Stimulated activated CD8-positive, alpha-beta memory T cell treated with anti-CD3 and anti-CD28 coated beads, Interleukin-12 subunit alpha, Interleukin-12 subunit beta, amount 100 ng/mL, for 4 hours (primary cell): ENCODE results near the gene NAP1L4.
A peak's percentile ranks its signal among the peaks of the same experiment; 100 is the strongest.

ENCODE experiments used
- DNase-seq: peaks from one replicate; pipeline ENCODE4 v3.0.0-alpha.2; 2020; ENCODE audit warnings: low read depth

NAP1L4 gene

DNA sequence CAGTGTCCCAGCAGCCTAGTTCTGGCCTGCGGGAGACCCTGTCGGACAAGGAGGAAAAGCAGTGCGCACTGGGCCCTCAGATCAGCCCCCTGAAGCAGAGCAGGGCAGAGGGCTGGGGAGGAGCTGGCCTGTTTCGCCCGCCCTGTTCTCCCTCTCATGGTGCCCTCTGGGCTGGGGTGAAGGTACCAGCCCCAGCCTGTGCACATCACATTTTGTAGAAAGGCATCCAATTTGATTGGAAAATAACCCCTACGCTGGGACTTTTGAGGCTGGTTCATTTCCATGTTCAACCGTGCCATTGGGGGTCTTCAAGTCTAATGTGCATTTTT lies 832 bp upstream of the NAP1L4 start:
- DNase-seq: no peak

DNA sequence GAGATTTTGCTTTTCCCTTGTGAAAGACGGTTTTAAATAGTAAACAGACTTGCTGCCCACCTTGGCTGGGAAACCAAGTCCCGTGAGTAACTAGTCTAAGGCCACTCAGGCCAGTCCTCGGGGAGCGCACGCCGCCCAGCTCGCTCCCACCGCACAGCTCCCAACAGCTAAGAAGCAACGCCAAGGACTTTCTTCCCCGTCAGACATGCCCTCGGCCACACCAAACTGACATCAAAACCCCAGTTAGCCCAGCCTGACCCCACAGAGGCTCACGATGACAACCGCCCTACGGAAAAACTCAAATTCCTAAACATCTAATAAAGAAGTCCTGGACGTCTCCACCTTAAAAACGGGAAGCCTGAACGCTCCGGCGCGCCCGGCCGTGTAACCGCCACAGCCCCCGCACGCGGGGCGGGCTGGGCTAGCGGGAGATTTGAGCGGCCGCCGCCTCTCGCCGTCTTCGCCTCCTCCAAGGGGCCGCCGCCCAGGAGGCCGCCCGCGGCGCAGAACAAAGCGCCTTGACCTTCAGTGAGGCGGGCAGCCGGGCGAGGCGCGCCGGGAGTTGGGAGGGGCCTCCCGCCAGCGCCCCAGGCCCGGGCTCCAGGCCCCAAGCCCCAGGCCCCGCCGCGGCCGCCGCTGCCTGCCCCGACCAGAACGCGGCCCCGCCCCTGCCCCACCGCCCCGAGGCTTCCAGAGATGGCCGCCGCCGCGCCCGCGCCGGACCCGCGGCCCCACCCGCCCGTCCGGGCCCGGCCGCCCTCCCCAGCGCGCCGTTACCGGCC lies 486 bp downstream of the NAP1L4 start:
- DNase-seq: peak; percentile 39

DNA sequence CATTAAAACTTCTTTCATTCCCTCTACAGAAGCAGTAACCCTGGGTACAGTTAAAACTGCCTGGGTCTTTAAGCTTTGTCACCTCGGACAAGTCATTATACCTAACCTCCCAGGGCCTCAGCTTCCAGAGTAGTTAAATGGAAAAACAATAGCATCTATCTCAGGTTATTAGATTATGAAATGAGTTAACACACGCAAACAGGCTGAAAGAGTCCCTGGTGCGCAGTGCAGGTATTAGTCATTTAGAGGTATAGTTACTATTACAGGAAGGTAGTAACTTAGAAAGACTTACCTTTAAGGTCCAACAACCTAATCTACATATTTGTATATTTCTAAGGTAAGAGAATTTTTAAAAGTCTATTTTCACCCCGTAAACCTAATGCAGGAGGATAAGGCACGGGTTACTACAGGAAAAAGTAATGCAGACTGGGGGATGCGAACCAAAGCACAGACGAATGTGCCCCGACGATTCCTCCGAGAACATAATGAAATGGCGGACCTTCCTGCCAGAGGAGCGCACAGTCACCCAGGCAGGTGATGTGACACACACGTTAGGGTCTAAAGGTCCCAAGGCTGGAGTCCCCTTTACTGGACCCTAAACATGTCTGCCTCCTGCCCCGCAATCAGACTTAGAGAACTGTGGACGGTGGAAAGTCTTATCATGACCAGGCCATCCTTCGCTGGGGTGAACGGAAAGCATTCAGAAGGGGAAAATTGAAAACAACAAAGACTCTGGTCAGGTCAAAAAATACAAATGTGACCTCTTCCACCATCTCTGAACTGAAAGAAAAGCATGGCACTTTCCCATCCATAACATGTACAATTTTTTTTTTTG lies 1.3 kb downstream of the NAP1L4 start:
- no peak for DNase-seq

DNA sequence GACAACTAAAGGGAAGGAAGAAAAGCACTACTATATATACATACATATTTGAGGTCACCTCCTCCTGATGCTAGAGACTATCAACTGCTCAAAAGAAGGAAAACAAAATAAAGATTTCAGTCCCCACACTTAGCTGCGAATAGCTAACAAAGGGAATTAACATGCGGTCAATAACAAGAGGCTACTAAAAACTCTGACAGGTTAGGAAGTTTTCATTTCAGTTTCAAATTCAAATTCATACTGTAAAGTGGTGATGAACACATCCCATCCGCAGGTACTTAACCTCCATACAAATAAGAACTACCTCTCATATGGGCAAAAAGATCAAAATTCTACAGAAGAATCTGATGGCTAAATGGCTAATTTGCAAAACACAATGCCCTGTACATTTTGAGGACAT lies 2.6 kb downstream of the NAP1L4 start:
- DNase-seq: no peak

DNA sequence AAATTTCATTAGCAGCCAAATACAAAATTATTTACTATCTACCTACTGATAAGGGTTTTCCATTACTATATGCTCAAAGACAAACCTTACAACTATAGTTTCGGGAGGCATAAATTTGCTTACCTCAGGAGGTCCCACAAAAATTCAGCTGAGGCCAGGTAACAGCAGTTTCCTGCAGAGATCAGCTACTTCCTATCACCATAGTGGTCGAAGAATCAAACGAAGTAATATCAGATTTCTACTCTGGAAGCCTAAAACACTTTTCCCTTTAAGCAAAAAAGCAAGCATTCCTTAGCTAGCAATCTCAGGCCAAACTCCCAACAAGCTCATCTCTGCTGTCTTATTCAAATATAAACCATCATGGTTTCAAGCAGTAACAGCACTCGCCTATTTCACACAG lies 3.1 kb downstream of the NAP1L4 start:
- DNase-seq: no peak

DNA sequence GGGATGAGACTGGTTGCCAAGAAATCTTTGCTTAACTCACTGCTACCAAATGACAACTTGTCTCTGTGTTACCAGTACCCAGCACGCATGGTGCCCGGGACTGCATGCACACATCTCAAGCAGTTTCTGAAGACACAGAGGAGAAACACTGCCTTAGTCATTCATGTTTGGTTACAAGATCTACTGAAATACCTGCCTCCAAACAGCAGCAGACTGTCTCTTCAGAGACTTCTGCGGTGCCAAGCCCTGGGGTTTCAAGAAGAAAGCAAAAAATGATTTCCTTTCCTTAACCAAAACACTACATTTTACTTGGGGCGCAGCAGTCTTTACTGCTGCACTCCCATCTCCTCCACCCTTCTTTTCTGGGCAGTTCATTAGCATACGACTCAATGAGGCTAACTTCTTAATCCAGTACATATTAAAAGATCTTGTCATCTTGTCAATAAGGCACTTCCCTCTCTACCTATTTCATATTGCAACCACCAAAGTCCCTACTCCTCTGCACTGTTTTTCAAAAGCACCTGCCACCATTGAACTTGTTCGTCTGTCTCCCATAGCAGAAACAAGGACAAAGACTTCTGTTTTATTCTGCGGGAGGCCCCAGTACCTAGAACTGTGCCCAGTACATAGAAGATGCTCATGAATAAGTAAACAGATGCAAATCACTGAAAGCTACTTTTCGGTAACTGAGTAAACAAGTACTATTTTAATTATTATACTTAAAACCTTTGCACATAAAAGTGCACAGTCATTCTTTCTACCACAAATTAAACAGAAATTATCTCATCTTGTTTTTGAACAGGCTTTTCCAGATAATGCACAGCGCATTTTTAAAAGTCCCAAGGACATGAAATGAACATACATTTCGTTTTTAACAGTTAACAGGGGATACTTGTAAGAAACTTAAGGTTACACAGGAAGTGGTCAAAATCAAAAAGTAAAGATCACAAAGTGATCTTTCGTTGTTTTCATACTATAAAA lies 4.0 kb downstream of the NAP1L4 start:
- no peak for DNase-seq

DNA sequence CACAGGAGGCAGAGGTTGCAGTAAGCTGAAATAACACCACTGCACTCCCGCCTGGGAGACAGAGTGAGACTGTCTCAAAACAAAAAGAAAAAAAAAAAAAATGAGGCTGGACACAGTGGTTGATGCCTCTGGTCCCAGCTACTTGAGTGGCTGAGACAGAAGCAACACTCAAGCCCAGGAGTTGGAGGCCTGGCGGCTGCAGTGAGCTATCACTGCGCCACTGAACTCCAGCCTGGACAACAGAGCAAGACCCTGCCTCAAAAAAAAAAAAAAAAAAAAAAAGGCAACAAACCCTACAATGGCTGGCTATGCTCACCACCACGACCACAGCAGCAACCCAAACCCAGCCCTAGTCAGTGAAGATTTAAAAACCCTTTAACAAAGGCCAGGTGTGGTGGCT lies 8.2 kb downstream of the NAP1L4 start:
- no peak for DNase-seq

DNA sequence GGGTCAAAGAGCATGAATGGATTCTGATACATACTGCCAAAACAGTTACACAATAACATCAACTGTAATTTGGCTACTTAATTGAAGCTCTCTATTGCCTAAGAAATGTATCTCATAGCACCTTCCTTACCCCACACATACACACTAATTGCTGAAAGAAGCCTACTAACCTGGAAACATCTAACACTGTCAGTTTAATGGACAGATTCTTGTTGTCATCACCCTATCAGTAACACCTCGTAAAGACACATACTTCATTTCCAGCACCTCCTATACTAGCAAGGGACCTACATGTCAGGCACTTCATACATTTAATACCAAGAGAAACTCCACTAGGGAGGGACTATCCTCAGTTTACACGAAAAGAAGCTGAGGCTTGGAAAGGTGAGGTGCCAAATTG lies 9.9 kb downstream of the NAP1L4 start:
- no peak for DNase-seq

DNA sequence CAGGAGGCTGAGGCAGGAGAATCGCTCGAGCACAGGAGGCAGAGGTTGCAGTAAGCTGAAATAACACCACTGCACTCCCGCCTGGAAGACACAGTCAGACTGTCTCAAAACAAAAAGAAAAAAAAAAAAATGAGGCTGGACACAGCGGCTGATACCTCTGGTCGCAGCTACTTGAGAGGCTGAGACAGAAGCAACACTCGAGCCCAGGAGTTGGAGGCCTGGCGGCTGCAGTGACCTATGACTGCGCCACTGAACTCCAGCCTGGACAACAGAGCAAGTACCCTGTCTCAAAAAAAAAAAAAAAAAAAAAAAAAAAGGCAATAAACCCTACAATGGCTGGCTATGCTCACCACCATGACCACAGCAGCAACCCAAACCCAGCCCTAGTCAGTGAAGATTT lies 11.0 kb downstream of the NAP1L4 start:
- DNase-seq: no peak

DNA sequence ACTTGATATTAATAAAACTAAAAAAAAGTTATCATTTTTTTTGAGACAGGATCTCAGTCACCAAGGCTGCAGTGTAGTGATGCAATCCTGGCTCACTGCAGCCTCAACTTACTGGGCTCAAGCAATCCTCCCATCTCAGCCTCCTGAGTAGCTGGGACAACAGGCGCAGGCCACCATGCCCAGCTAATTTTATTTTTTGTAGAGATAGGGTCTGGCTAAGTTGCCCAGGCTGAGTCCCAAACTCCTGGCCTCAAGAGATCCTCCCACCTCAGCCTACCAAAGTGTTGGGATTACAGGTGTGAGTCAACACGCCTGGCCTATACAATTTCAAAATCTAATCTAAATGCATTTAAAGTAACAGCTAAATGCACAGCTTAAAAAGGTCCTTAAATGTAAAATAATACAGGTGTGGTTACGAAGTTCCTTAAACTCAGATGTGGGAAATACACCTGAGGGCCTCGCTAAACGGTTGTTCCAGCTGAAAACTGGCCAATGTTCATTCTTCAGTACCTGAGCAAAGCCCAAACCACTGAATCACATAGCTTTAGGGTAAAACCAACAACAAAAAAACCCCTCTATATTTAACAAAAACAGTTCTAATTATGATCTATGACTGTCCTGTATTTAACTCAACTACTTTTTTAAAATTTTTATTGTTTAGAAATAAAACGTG lies 11.8 kb downstream of the NAP1L4 start:
- no peak for DNase-seq

DNA sequence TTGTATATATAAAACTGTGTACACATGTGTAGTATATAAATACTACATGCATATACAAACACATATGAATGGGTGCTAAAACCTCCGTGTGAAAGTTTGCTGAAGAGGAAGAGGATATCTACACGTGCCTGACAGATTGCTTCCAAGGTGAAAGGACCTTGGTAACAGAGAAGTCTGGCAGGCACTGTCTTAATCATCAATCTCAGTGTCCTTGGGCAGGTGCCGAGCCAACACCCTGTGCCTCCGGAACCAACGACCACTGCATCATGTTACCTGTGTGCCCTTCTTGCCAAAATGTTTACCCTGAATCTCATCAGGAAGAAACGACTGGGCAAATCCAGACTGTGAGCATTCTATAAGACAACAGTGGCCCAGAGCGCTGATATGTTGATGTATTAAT lies 15.0 kb downstream of the NAP1L4 start:
- no peak for DNase-seq

DNA sequence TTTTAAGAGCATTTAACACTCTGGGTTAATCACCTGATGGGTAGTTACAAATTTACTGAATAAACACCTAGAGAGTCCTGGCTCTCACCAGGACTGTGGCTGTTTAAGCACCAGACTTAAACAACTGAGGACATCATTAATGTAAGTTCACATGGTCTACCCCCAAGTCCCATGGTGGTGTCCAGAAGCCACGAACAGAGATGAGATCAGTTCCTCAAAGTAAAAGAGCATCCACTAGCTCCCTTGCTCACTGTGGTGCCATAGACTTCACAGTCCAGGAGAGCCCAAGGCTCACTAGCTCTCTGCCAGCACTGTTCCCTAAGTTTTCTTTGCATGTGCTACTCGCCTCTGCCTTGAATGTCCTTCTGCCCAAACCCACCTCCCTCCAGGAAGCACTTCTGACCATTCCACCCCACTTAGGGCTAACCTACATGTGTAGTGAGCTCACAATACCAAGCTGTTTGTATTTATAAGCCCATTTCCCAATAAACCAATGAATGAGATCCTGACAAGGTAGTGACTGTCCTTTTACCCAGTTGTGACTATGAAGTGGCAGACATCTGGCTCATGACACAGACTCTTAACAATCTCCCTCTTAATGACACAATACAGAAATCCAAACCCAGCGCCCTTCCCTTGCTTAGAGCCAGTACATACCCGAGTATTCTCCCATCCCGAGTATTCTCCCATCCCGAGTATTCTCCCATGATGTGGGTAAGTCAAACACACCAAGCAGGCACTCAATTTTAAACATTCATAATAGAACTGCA lies 15.7 kb downstream of the NAP1L4 start:
- DNase-seq: no peak

DNA sequence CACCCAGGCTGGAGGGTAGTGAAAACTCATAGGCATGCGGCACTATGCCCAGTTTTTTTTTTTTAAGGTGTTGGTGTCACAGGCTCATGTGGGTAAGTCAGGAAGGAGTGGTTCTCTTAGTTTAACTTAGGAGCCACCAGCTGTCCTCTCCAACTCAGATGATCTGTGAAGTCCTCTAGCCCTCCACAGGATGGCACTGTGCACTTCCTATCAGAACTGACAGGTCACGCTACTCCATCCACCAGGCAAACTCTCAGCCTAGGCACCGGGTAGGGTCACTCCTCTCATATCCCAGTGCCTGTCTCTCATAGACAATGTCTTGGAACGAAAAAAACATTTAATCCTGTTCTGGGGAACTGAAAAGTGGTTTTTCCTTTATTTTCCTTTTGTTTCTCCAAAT lies 16.5 kb downstream of the NAP1L4 start:
- no peak for DNase-seq

DNA sequence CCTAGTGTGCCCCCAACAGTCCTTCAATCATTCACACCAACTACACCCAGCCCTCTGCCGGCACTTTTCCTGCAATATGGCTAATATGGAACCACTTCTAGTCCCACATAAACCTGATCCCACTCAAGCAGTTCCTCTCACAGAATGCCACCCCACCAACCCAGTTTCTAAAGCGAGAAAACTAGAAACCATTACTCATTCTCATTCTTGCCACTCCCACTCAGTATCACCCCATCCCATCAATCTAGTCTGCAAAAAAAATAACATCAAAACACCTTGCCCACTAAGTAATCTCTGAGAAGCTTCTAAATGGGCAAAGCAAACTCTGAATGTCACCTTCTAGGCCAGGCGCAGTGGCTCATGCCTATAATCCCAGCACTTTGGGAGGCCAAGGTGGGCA lies 17.9 kb downstream of the NAP1L4 start:
- no peak for DNase-seq

DNA sequence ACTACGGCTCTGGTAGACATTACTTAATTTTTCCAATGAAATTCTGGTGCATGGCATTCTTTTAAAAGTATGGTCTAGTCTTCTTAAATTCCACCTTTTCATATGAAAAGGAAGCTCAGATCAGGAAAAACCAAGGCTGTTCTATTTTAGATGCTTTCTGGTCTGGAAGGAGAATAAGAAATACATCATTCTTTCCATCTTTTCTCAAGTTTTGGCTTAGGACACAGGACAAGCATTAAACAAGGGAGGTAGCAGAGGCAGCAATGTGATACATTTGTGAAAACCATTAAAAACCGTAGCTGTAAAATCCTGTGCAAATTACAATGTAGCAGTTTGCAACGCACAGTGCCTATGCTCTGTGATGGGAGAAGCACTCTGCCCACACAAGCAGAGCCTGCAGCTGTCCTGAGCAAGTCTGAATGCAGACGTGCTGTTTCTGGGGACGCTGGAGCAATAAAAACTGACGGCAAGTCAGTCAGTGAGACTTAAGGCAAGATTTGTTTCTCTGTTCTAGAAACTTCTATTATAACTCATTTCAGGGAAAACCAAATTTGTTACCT lies 23.7 kb downstream of the NAP1L4 start:
- no peak for DNase-seq

DNA sequence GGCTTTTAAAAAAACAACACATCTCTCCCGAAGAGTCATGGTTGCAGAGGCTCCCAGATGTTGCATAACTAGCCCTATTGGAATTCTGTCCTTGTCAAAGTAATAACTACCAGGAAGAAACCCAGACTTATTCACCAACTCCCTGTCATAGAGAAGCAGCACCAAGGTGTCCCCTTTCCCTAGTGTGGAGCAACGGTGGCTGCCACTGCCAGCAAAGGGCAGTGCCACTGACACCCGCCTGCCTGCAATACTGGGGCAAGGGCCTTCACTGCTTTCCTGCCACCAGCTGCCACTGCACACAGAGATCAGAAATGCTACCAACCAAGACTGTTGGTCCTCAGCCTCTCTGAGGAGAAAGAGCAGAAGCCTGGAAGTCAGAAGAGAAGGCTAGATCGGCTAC lies 27.3 kb downstream of the NAP1L4 start:
- DNase-seq: no peak

DNA sequence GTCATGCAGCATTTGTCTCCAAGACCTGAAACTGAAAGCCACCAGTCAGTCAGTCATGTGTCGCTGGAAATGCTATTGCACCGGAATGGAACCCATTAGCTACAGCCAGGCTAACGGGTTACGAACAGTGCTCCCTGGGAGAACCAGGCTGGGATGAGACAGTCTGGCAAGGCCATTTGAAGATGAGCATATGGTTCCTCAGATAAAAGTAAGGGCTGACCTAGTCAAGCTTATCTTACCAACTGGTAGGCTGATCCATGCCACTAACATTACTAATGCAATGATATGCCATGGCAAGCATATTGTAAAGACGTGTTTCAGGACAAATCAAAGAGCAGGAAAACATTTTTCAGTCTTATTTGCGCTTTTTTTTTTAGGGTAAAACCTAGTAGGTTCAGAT lies 28.4 kb downstream of the NAP1L4 start:
- DNase-seq: no peak

DNA sequence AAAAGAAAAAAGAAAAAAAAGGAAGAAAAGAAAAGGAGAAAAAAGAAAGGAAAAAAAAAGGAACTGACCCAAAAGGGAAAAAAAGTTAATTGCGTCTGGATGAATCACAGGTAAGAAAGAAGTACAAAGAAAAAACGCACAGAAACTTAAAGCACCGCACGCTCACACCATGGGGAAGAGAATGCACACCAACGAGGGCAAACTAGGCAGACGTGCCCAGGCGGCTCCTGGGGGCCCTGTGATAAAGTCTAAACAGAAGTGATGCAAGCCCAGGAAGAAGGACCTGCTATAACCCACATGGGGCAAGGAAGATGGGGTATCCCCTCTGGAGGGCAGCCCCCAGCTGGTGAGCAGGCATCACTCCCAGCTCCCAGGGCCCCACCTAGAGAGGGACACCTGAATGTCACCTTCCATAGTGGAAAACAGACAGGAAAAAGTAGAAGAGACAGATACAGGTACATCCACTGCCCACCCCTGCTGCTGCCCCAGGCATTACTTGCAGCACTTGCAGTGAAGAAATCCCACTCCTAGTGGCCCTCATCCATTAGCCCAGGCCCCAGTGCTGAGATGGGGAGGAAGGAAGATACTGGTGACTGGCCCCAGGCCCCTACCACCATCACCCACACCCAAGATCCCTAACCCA lies 28.9 kb downstream of the NAP1L4 start:
- DNase-seq: no peak

DNA sequence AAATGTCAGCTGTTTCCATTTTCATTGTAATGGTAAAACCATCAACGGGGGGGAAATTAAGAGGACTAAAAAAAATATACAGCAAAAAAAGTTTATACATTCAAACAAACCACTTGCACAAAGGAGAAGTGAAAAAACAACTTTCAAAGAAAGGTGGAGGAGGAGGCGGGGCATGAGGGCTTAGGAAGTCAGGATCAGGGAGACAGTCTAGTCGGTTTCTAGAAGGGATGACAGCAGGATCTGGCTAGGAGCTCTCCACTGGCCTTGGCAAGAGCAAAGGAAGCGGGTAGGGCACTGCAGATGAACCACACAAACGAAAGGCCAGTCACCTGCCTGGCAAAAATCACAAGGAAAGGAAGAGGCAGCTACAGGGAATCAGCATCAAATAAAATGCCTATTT lies 31.0 kb downstream of the NAP1L4 start:
- DNase-seq: no peak

DNA sequence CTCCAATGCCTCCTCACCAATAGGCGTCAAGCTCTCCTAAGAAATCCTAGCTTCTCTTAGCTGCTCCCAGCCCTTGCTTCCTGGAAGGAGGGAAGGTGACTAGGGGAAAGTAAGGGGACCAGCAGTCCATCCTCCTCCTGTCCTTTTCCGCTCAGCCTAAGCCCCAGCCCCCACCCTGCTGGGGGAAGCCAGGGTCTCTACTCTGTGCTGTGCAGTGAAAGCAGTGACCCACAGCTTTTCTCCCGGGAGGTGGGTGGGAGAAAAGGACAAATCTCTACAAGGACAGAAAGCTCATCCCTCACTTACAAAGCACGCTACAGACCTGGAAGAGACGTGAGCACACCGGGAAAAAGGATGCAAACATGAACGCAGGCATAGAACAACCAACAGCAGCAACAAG lies 32.0 kb downstream of the NAP1L4 start:
- DNase-seq: no peak
